HepG2 (cell line): Measurements from ENCODE around the gene CAPN15. TPM values are rescaled to one million over a fixed set of nuclear protein-coding genes. Genes with fewer than 3 reads are reported as not detected.
A peak's percentile ranks its signal among the peaks of the same experiment; 100 is the strongest.

Experiments used
- DPF2 ChIP-seq: sonication (generic); formaldehyde crosslinking; IDR thresholded peaks from 2 replicates; pipeline ENCODE4 v1.4.0; 2020; ENCODE audit warnings: mild to moderate bottlenecking, low read depth, missing genetic modification reagents, borderline replicate concordance
- GATAD1 ChIP-seq: IDR thresholded peaks from 2 replicates; pipeline ENCODE4 v1.6.1; 2016; ENCODE audit warnings: missing genetic modification reagents, missing compliant biosample characterization
- GLMP ChIP-seq: sonication (generic); formaldehyde crosslinking; IDR thresholded peaks from 2 replicates; pipeline ENCODE4 v1.9.0; 2021; ENCODE audit warnings: missing genetic modification reagents, mild to moderate bottlenecking, borderline replicate concordance
- GMEB1 ChIP-seq: sonication (generic); formaldehyde crosslinking; IDR thresholded peaks from 2 replicates; pipeline ENCODE4 v1.5.1; 2020; ENCODE audit warnings: missing genetic modification reagents, mild to moderate bottlenecking, borderline replicate concordance
- NBN ChIP-seq: fragments of 450-650 bp; conservative IDR thresholded peaks from 2 replicates; pipeline ENCODE4 v1.6.1; 2017
- PAXIP1 ChIP-seq: sonication (generic); formaldehyde crosslinking; conservative IDR thresholded peaks from 2 replicates; pipeline ENCODE4 v1.4.0; 2020; ENCODE audit warnings: mild to moderate bottlenecking, missing genetic modification reagents, moderate library complexity
- RARG ChIP-seq: sonication (generic); formaldehyde crosslinking; IDR thresholded peaks from 2 replicates; pipeline ENCODE4 v1.4.0; 2020; ENCODE audit warnings: low read depth, mild to moderate bottlenecking, missing genetic modification reagents
- REPIN1 ChIP-seq: sonication (generic); formaldehyde crosslinking; IDR thresholded peaks from 2 replicates; pipeline ENCODE4 v1.8.0; 2022; ENCODE audit warnings: missing genetic modification reagents, low read depth, mild to moderate bottlenecking, borderline replicate concordance
- SNRNP70 ChIP-seq: fragments of 200-400 bp; formaldehyde crosslinking; IDR thresholded peaks from 2 replicates; pipeline ENCODE4 v1.6.1; 2017; ENCODE audit warnings: mild to moderate bottlenecking, low read depth, low read length, moderate library complexity
- SSRP1 ChIP-seq: IDR thresholded peaks from 2 replicates; pipeline ENCODE4 v1.6.1; 2016; ENCODE audit warnings: control low read depth
- TOPORS ChIP-seq: sonication (generic); formaldehyde crosslinking; IDR thresholded peaks from 2 replicates; pipeline ENCODE4 v1.8.0; 2023; ENCODE audit warnings: mild to moderate bottlenecking, missing genetic modification reagents
- ZBTB10 ChIP-seq: sonication (generic); formaldehyde crosslinking; IDR thresholded peaks from 2 replicates; pipeline ENCODE4 v1.4.0; 2020; ENCODE audit warnings: missing genetic modification reagents, borderline replicate concordance
- ZNF354B ChIP-seq: sonication (generic); formaldehyde crosslinking; IDR thresholded peaks from 2 replicates; pipeline ENCODE4 v1.8.0; 2022; ENCODE audit warnings: mild to moderate bottlenecking, missing genetic modification reagents
- ZNF430 ChIP-seq: sonication (generic); formaldehyde crosslinking; IDR thresholded peaks from 2 replicates; pipeline ENCODE4 v1.9.0; 2021; ENCODE audit warnings: mild to moderate bottlenecking, missing genetic modification reagents
- ZNF503 ChIP-seq: sonication (generic); formaldehyde crosslinking; IDR thresholded peaks from 2 replicates; pipeline ENCODE4 v1.4.0; 2020; ENCODE audit warnings: missing genetic modification reagents
- ZNF709 ChIP-seq: sonication (generic); formaldehyde crosslinking; IDR thresholded peaks from 2 replicates; pipeline ENCODE4 v1.5.0; 2020; ENCODE audit warnings: mild to moderate bottlenecking, missing genetic modification reagents
- ZNF772 ChIP-seq: sonication (generic); formaldehyde crosslinking; IDR thresholded peaks from 2 replicates; pipeline ENCODE4 v1.5.0; 2020; ENCODE audit warnings: mild to moderate bottlenecking, missing genetic modification reagents
- ZSCAN12 ChIP-seq: sonication (generic); formaldehyde crosslinking; IDR thresholded peaks from 2 replicates; pipeline ENCODE4 v1.9.0; 2021; ENCODE audit warnings: mild to moderate bottlenecking, missing genetic modification reagents
- polyA plus RNA-seq, 8 experiments: library from polyadenylated mRNA; depleted of rRNA in 3 of 8; stranded (reverse) in 7 of 8; unstranded in 1 of 8; fragments of >200 nt; fragmentation: Illumina TruSeq in 4 of 8; extraction: Trizol in 4 of 8; gene quantifications; 2 replicates each; pipeline versions ENCODE4 v1.2.1 to v1.2.3, GENCODE V29; 2011 to 2016; ENCODE audit warnings: low read depth in 4 of 8, missing spikeins in 1 of 8, mixed read lengths in 1 of 8; ENCODE audit not compliant: insufficient read depth in 1 of 8
- total RNA-seq, 5 experiments: library from RNA; depleted of rRNA; stranded (reverse); fragments of >200 nt; fragmentation: Illumina TruSeq; extraction: Trizol; gene quantifications; 2 replicates each; pipeline ENCODE4 v1.2.3, GENCODE V29; 2016; ENCODE audit warnings: low read depth in 1 of 5

CAPN15 gene
- total and polyA plus RNA-seq, 2 of the 13 experiments (the other 11 are each of a cell fraction or from before 2014, with no cell fraction given), result 14.9 to 24.5 TPM

GRCh38 chr16:558298-559020 is 30.9 kb downstream of the CAPN15 start (continued):
- TF ChIP-seq GATAD1 (CRISPR knock-in tag), result peak; percentile 44; the same call in 1 of the 2 replicates
- peak; percentile 55 for TF ChIP-seq DPF2 (CRISPR knock-in tag)
- TF ChIP-seq ZNF354B (CRISPR knock-in tag), result no peak
- TF ChIP-seq ZNF772 (CRISPR knock-in tag), result peak; percentile 54; the same call in 1 of the 2 replicates
- TF ChIP-seq ZNF430 (CRISPR knock-in tag), result peak; percentile 80
- TF ChIP-seq SNRNP70, result no peak
- TF ChIP-seq ZBTB10 (CRISPR knock-in tag), result no peak
- peak; percentile 95 for TF ChIP-seq PAXIP1 (CRISPR knock-in tag)
- no peak; the same call in 1 of the 2 replicates for TF ChIP-seq ZNF503 (CRISPR knock-in tag)
- TF ChIP-seq NBN, result no peak
- no peak for TF ChIP-seq RARG (CRISPR knock-in tag)
- no peak for TF ChIP-seq SSRP1 (CRISPR knock-in tag)
- no peak for TF ChIP-seq ZNF709 (CRISPR knock-in tag)
- peak; percentile 67; the same call in 1 of the 2 replicates for TF ChIP-seq GMEB1
- TF ChIP-seq TOPORS, result no peak
- TF ChIP-seq GLMP, result no peak
- TF ChIP-seq ZSCAN12 (CRISPR knock-in tag), result no peak
- TF ChIP-seq REPIN1 (CRISPR knock-in tag), result peak; percentile 48; the same call in 1 of the 2 replicates
